OCI-LY1 (cell line): ENCODE data around the gene PPIL6.

ENCODE experiments used
- CTCF ChIP-seq: fragments of 200-600 bp; sonication (generic), shearing (Covaris generic); IDR thresholded peaks from 2 replicates; pipeline ENCODE4 v1.5.1; 2017; ENCODE audit warnings: mild to moderate bottlenecking, antibody characterized with exemption, low read length, moderate library complexity, mixed read lengths
- EZH2 ChIP-seq: fragments of 200-600 bp; sonication (generic), shearing (Covaris generic); IDR thresholded peaks from 2 replicates; pipeline ENCODE4 v1.8.0; 2017; ENCODE audit warnings: borderline replicate concordance, mixed run types, mild to moderate bottlenecking, antibody characterized with exemption, low read length, moderate library complexity, mixed read lengths

- TF ChIP-seq EZH2 (no peak), CTCF (no peak)
Measured at GRCh38 chr6:109477184-109477583, 36.8 kb upstream of the PPIL6 start.
